Erythroblast (primary cell): Measurements from ENCODE around the gene MZT2B.
"Not testable (repeated sequence)": the region's sequence is repeated elsewhere in the genome, so short reads cannot be mapped to it uniquely, and the experiment has no call there.

ENCODE experiments used
- GATA1 ChIP-seq: IDR thresholded peaks from 2 replicates; pipeline ENCODE4 v1.6.1; 2011; ENCODE audit warnings: low read depth, mild to moderate bottlenecking, control low read depth, low read length, moderate library complexity
- POLR2A ChIP-seq: IDR thresholded peaks from 2 replicates; pipeline ENCODE4 v1.6.1; 2011; ENCODE audit warnings: mild to moderate bottlenecking, low read length

DNA sequence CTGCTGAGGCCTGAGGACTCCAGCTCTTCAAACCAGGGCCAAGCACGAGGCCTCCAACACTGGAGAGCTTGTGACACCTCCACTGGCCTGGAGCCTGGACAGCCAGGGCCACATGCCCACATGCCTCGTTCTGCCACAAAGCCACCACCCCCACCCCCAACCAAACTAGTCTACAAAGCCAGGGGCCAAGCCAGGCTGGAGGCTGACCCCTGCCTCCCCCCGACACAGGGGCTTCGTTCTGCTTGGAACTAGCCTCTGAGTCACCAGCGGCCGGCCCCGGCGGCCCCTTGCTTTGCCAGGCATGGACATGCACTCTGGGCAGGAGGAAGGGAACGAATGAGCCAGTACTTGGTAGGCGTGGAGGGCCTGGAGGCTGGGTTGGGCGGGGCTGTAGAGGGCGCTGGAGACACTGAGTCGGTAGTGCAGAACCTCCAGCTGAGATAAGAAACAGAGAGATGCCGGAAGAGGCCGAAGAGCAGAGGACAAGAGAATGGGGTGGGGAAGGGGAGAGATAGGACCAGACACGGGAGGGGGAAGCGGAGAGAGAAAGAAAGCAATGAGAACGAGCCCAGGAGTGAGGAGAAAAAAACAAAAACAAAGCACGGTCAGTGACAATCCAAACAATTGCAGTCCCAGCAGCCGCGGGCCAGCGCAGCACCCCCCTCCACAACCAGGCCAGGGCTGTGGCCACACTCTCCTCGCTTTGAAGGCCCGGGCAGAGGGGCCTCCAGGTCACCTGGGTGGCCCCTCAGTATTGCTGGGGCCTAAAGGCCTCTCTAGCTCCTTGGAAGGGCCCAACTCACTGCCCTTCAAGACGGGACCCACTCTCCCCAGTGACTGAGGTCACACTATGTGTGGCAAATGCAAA, 21.0 kb upstream of the MZT2B start:
- not testable (repeated sequence) for TF ChIP-seq POLR2A, GATA1
